GM10248 (cell line): ENCODE measurements around the gene DCTD.

ENCODE experiments used
- CTCF ChIA-PET: fragments of 300-600 bp; sonication (Branson Sonifier 250); formaldehyde crosslinking; extraction: SDS; loops from one replicate; lab custom pipeline; 2021; ENCODE audit warnings: antibody characterized with exemption; lab: Yijun Ruan, JAX
- POLR2A ChIA-PET: fragments of 350-650 bp; sonication (Branson Sonifier 250); formaldehyde crosslinking; extraction: SDS; loops from one replicate; lab custom pipeline; 2020; ENCODE audit warnings: antibody characterized with exemption; lab: Yijun Ruan, JAX
- DNase-seq: peaks from one replicate; pipeline ENCODE4 v3.0.0; 2012; ENCODE audit errors: extremely low spot score
- CTCF ChIP-seq: IDR thresholded peaks from 2 replicates; pipeline ENCODE4 v1.5.1; 2012; ENCODE audit warnings: mild to moderate bottlenecking, low read depth; ENCODE audit errors: extremely low read depth, missing control alignments, control extremely low read depth

Gene DCTD

GRCh38 chr4:182884040-182884439 lies 33.1 kb downstream of the DCTD start:
- no peak for TF ChIP-seq CTCF
- no peak for DNase-seq
- ChIA-PET CTCF (interaction anchor here (1.6 kb wide), 1 partner anchor 9 kb away, joined by 3 read pairs; no protein-coding TSS in a partner anchor), POLR2A (no interaction called here)

GRCh38 chr4:182883351-182883750 lies 33.8 kb downstream of the DCTD start:
- no peak for DNase-seq
- POLR2A ChIA-PET, result no interaction called here
- CTCF ChIA-PET, result interaction anchor here (1.2 to 1.6 kb wide), 2 partner anchors 10 to 54 kb away, joined by 3 read pairs; no protein-coding TSS in a partner anchor
- no peak for TF ChIP-seq CTCF

- ChIA-PET CTCF (no interaction called here), POLR2A (no interaction called here)
- TF ChIP-seq CTCF, result no peak
- DNase-seq, result no peak
Measured at GRCh38 chr4:182881914-182882313, 35.3 kb downstream of the DCTD start.

GRCh38 chr4:182880387-182881356 lies 36.5 kb downstream of the DCTD start:
- ChIA-PET CTCF (interaction anchor here (1.5 kb wide), 1 partner anchor 30 kb away, joined by 4 read pairs; no protein-coding TSS in a partner anchor), POLR2A (no interaction called here)
- DNase-seq, result no peak
- no peak for TF ChIP-seq CTCF

- DNase-seq, result no peak
- POLR2A ChIA-PET, result no interaction called here
- CTCF ChIA-PET, result interaction anchor here (1.0 to 1.5 kb wide), 2 partner anchors 31 to 43 kb away, joined by 3 to 4 read pairs; no protein-coding TSS in a partner anchor
- TF ChIP-seq CTCF, result no peak
Measured at GRCh38 chr4:182879913-182880312, 37.3 kb downstream of the DCTD start.

- DNase-seq, result no peak
- POLR2A ChIA-PET, result no interaction called here
- CTCF ChIA-PET, result interaction anchor here (1.0 to 1.5 kb wide), 2 partner anchors 32 to 42 kb away, joined by 3 to 4 read pairs; no protein-coding TSS in a partner anchor
- no peak for TF ChIP-seq CTCF
Measured at GRCh38 chr4:182878633-182879495, 38.3 kb downstream of the DCTD start.
